NCI-H146 (cell line): ENCODE results near the gene FITM2.
A peak's percentile ranks its signal among the peaks of the same experiment; 100 is the strongest.
"Not testable (repeated sequence)": the region's sequence is repeated elsewhere in the genome, so short reads cannot be mapped to it uniquely, and the experiment has no call there.

Source experiments
- DNase-seq: peaks from one replicate; lab custom pipeline; 2025; lab: John Stamatoyannopoulos, UW

The FITM2 gene

DNA sequence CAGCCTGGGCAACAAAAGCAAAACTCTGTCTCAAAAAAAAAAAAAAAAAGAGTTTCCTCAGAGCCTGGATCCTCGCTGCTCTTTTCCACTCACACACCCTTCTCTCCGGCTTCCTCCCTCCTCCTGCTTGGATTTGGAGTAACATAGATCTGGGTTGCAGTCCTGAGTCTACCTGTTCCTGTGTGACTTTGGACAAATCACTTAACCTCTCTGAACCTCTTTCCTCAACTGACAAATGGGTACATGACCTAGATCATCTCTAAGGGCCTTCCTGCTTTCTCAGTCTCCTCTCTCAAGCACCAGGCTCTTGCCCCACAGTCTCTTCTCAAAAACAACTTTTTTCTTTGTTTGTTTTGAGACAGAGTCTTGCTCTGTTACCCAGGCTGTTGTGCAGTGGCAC is 20.2 kb upstream of the FITM2 start:
- no peak for DNase-seq

GRCh38 chr20:44328428-44328827 is 17.4 kb upstream of the FITM2 start:
- no peak for DNase-seq

DNA sequence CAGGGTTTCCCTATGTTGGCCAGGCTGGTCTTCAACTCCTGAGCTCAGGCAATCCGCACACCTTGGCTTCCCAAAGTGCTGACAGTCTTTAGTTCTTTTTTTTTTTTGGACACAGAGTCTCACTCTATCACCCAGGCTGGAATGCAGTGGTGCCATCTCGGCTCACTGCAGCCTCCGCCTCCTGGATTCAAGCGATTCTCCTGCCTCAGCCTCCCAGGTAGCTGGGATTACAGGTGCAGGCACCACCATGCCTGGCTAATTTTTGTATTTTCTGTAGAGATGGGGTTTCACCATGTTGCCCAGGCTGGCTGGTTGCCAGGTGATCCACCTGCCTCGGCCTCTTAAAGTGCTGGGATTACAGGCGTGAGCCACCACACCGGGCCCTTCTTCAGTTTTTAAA is 16.7 kb upstream of the FITM2 start:
- not testable (repeated sequence) for DNase-seq

DNA sequence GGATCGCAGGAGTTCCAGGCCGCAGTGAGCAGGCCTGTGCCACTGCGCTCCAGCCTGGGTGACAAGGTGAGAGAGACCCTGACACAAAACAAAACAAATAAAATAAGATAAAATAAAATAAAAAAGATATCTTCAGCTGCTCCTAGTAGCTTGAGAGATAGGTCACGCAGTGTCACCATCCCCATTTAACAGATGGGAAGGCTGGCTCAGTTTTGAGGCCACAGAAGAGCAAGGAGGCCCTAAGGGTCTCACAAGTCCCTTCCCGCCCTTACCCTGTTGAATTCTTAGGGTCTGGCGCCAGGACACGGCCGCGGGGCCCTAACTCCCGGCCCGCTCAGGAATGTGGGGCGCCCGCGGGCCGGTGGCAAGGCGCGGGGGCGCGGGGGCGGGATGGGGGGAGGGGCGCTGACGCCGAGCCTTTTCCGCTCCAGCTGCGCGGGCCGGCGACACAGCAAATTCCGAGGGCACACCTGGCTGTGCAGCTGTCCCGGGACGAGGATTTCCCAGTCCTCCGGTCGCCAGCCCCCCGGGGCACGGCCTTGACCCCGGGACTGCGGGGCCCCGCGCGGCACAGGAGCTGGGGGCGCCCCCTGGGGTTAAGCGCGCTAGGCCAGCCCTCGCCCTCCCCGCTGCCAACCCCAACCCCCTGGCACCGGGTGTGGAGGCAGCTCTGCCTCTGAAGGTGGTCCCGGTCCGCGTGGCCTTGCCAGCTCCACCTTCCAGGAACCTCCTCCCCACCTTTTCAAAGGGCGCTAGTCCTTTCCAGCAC is 15.6 kb upstream of the FITM2 start:
- no peak for DNase-seq

DNA sequence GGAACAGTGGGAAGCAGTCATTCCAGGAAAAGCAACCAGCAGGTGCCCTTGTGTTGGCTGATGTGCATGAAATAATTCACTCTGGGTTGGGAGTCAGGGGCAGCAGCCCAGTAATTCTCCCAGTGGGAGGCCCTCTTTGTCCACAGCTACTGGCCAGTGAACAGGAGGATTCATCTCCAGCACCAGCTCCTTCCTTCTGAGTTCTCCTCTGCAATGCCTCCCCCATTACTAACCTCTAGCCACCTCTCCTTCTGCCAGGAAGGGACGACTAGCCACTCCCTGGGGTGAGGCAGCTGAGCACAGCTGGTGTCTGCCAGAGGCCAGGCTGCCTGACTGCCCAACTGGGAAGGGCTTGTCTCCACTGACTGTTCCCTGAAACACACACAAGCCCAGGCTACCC is 13.3 kb upstream of the FITM2 start:
- peak; percentile 97 for DNase-seq

DNA sequence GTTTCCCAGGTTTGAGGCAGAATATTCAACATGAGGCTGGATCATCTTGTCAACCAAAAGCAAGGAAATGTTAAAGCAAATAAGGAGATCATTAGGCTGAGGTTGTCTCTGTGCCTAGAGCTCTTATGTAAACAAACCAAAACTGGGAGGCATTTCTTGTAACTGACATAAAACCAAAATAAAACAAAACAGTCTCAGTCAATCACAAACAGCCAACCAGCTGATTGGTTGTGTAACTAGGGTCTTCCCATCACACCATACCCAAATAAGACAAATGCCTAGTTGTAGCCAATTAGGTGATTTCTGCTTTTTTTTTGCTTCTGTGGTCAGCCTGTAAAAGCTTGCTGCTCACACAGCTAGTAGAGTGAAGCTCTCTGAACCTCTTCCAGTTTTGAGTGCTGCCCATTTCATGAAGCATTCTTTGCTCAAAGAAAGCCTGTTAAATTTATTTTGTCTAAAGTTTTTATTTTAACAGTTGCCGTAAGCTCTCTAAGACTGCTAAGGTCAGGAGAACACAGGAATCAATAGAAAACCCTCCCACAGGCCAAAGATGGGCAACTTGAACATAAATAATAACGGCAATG is 8.9 kb upstream of the FITM2 start:
- DNase-seq, result no peak

DNA sequence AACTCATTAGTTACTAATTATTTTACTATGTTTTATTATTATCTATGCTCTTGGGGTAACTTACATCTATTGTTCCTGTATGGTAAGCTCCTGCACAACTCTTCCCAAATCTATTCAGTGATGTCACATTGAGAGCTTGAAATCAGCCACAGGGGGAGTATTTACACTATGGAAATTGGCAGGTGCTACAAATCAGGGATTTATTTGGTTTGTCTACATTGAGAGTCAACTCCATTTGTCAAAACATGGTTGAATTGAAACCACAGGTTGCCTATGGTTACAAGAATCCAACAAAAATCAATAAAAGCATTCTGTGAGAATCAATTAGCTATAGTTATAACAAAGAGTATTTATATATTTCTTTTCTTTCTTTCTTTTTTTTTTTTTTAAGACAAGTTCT is 3.9 kb upstream of the FITM2 start:
- peak; percentile 82 for DNase-seq

GRCh38 chr20:44309763-44310663 is 989 bp downstream of the FITM2 start:
- no peak for DNase-seq

GRCh38 chr20:44306927-44307326 is 4.1 kb downstream of the FITM2 start:
- no peak for DNase-seq

DNA sequence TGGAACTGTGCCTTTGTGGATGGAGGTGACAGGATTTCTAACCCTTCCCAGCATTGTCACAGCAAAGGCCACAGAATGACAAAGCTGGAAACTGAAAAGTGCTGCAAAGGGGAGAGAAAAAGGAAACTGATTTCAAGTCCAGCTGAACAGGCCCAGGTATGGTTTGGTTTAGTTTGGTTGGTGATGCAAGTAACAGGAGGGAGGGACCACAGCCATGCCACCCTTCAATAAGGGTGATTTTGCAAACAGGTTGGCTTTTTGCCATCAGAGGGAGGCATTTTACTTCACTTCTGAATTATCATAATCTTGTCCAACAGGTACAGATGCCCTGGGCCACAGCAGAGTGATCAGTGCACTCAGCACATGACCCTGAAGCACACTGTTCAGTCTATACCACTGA is 6.6 kb downstream of the FITM2 start:
- DNase-seq, result no peak

DNA sequence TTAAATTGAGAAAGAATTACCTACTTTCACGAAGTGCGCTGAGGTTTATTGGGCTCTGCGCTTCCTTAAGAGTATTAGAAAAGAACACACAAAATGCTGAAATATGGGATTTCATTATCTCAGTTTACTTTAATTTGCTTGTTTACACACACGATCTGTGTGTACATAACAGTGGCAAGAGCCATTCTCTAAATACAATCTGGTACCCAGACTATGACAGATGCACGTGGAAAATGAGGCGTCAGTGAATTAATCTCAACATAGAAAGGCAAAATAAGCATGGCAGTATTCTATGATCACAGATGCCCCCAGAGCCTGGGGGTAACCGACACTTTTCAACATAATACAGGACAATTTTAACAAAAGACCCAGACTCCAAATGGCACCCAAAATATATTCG is 8.3 kb downstream of the FITM2 start:
- DNase-seq, result no peak

- no peak for DNase-seq
These were observed 8.9 kb downstream of the FITM2 start for GRCh38 chr20:44302026-44302669.

DNA sequence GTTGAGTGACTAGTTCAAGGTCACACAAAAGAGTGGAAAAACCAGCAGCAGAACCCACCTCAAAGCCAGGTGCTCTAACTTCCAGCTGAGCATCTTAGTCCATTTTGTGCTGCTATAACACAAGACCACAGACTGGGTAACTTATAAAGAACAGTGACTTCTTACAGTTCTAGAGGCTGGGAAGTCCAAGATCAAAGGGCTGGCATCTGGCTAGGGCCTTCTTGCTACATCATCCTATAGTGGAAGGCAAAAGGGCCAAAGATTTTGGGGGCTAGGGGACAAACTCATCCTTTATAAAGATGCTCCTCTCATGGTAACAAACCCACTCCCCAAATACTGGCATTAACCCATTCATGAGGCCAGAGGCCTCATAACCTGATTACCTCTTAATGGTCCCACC is 9.7 kb downstream of the FITM2 start:
- no peak for DNase-seq

DNA sequence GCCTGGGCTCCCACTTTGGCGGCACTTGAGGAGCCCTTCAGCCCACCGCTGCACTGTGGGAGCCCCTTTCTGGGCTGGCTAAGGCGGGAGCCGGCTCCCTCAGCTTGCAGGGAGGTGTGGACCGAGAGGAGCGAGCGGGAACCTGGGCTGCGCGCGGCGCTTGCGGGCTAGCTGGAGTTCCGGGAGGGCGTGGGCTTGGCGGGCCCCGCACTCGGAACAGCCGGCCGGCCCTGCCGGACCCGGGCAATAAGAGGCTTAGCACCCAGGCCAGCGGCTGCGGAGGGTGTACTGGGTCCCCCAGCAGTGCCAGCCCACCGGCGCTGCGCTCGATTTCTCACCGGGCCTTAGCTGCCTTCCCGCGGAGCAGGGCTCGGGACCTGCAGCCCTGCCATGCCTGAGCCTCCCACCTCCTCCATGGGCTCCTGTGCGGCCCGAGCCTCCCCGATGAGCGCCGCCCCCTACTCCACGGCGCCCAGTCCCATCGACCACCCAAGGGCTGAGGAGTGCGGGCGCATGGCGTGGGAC is 11.9 kb downstream of the FITM2 start:
- DNase-seq, result not testable (repeated sequence)

DNA sequence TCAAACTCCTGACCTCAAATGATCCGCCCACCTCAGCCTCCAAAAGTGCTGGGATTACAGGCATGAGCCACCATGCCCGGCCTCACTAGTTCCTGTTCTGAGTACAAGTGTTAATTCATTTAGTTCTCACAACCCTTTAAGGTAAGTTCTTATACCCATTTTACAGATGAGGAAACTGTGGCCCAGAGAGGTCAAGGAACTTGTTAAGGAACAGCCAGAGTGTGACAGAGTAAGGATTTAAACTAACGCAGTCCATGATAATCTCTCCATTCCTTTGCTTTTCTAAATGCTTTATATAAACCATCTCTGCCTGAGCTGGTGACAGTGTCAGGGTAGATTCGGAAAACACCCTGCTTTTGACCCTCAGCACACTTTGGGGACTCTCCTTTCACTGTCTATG is 13.3 kb downstream of the FITM2 start:
- DNase-seq, result no peak

- peak; percentile 76 for DNase-seq
These were observed 15.0 kb downstream of the FITM2 start for GRCh38 chr20:44296011-44296410.

DNA sequence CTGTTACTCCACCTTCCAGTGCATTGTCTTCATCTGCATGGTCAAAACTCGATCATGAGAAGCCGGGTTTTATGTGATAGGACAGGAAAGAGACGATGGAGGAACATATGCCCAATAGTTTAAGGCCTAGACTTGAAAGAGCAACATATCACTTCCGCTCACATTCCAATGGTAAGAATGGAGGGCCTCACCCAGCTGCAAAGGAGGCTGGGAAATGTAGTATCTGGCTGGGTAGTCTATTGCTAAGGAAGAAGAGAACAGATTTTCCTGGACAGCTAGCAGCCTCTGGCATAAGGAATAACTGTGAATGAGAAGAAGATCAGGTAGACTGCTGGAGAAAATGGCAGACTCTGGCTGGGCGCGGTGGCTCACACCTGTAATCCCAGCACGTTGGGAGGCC is 19.2 kb downstream of the FITM2 start:
- no peak for DNase-seq

DNA sequence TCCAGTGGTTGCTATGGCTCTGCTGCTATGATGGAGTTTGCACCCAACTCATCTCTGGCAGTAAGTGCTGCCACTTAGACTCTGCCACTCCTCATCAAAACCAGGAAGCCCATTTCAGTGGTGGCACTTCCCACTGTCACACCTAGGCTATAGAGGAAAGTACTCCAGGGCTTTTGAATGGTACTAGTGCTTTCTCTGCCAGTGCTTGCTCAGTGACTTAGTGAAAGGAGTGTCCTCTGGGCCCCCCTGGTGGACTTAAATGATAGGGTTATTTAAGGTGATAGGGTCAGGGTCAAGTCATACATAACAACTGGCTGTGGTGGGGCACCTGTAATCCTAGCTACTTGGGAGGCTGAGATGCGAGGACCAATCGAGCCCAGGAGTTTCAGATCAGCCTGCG is 22.8 kb downstream of the FITM2 start:
- no peak for DNase-seq

- DNase-seq, result no peak
These were observed 23.5 kb downstream of the FITM2 start for GRCh38 chr20:44287272-44288097.

DNA sequence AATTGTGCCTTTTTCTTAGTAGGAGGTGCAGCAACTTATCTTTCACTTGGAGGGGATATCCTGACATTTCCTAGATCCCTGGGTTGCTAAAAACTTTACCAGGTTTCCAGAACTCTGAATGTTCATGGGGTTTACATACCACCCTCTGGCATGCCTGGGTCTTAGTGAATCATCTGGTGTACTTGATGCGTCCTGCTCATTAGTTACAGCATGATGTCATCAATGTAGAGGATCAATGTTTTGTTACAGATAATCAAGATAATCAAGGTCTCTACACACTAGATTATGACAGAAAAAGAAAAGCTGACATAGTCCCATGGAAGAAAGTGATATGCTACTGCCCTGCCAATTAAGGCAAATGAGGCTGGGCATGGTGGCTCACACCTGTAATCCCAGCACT is 27.0 kb downstream of the FITM2 start:
- DNase-seq, result no peak

- no peak for DNase-seq
These were observed 28.8 kb downstream of the FITM2 start for GRCh38 chr20:44282192-44282591.
